Fibroblast of pulmonary artery (primary cell): ENCODE measurements around the gene CHD2.

Experiments used
- DNase-seq: peaks from one replicate; pipeline ENCODE4 v3.0.0-alpha.2; 2010; ENCODE audit warnings: low read depth
- H3K4me3 ChIP-seq: replicated peaks from 2 replicates; pipeline ENCODE4 v1.5.1; 2011; ENCODE audit warnings: low read depth, mild to moderate bottlenecking, control low read depth, low read length, moderate library complexity
- CTCF ChIP-seq: IDR thresholded peaks from 2 replicates; pipeline ENCODE4 v1.5.1; 2011; ENCODE audit warnings: mild to moderate bottlenecking, control low read depth, low read length, inconsistent platforms; ENCODE audit errors: missing control alignments

The CHD2 gene

GRCh38 chr15:92921215-92922131, 21.3 kb downstream of the CHD2 start:
- no peak for TF ChIP-seq CTCF
- no peak for DNase-seq
- no peak overlapping the region for H3K4me3 ChIP-seq

GRCh38 chr15:92922418-92923002, 22.4 kb downstream of the CHD2 start:
- TF ChIP-seq CTCF: no peak
- no peak overlapping the region for H3K4me3 ChIP-seq
- DNase-seq: no peak

GRCh38 chr15:92924216-92924615, 24.1 kb downstream of the CHD2 start:
- TF ChIP-seq CTCF: no peak
- DNase-seq: no peak
- no peak overlapping the region for H3K4me3 ChIP-seq

- H3K4me3 ChIP-seq: no peak overlapping the region
- no peak for TF ChIP-seq CTCF
- no peak for DNase-seq
Measured at GRCh38 chr15:92925454-92925853, 25.3 kb downstream of the CHD2 start.

GRCh38 chr15:92928225-92928750, 28.2 kb downstream of the CHD2 start:
- no peak for DNase-seq
- H3K4me3 ChIP-seq: no peak overlapping the region
- no peak for TF ChIP-seq CTCF

GRCh38 chr15:92929002-92929401, 28.9 kb downstream of the CHD2 start:
- H3K4me3 ChIP-seq: no peak overlapping the region
- DNase-seq: no peak
- TF ChIP-seq CTCF: no peak
